ENCODE measurements around the gene SERPINC1.
"Not testable (repeated sequence)": the region's sequence is repeated elsewhere in the genome, so short reads cannot be mapped to it uniquely, and the experiment has no call there.

The SERPINC1 gene

GRCh38 chr1:173862146-173862768 is 54.9 kb downstream of the SERPINC1 start:
- DNase-seq, result peak; percentile 50

GRCh38 chr1:173861731-173862145 is 55.4 kb downstream of the SERPINC1 start:
- DNase-seq, result peak; percentile 43

DNA sequence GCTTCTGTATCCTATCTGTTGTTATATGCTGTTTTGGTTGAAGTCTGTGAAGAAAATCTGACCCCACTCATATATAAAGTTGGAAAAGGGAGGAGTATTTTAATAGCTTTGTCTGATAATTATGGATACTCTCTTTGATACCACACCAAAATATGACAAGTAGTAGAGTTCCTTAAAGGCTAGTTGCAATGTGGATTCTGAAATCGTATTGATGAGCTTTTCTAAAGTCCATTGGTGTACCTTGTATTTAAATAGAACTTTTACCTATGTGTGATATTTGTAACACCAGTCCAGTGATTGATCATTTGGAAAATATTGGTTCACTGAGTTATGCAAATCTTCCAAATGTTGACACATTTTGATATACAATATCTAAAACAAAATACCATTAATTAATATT is 57.1 kb downstream of the SERPINC1 start:
- no peak for DNase-seq

DNA sequence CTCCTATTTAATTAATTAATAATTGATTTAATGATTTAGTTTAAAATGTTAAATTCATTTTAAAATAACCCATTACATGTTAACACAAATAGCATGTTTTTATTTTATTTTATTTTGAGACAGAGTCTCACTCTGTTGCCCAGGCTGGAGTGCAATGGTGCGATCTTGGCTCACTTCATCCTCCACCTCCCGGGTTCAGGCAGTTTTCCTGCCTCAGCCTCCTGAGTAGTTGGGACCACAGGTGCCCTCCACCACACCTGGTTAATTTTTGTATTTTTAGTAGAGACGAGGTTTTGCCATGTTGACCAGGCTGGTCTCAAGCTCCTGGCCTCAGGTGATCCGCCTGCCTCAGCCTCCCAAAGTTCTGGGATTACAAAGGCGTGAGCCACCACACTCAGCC is 57.6 kb downstream of the SERPINC1 start:
- not testable (repeated sequence) for DNase-seq

DNA sequence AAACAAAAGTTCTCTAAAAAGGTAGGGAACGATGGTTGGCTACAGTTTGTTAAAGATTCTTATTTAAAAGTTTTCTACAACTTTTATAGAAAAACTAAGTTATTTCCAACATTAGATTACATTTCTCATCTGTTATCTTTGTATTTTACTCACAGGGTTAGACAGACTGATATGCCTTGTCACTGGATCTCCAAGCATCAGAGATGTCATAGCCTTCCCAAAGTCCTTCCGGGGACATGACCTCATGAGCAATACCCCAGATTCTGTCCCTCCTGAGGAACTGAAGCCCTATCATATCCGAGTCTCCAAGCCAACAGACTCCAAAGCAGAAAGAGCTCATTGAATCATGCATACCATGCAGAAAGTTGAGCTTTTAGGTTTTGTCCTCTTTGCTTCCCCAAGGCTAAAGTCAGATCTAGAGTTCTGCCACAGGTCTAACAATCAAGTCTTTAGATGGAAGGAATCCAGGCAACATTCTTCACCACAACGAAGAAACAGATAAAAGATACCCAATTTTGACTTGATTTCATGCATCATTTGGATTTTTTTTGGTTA is 59.7 kb downstream of the SERPINC1 start:
- DNase-seq, result no peak

GRCh38 chr1:173856903-173857302 is 60.2 kb downstream of the SERPINC1 start:
- DNase-seq, result no peak

GRCh38 chr1:173856014-173856413 is 61.1 kb downstream of the SERPINC1 start:
- no peak for DNase-seq

All from activated CD4-positive, alpha-beta T cell treated with anti-CD3 and anti-CD28 coated beads for 48 hours (primary cell).